Measurements from ENCODE around the gene RELN. TPM values are rescaled to one million over a fixed set of nuclear protein-coding genes. Genes with fewer than 3 reads are reported as not detected.

The RELN gene
- total RNA-seq, 2 donors from 2014 or later: 3.9 to 8.5 TPM

DNA sequence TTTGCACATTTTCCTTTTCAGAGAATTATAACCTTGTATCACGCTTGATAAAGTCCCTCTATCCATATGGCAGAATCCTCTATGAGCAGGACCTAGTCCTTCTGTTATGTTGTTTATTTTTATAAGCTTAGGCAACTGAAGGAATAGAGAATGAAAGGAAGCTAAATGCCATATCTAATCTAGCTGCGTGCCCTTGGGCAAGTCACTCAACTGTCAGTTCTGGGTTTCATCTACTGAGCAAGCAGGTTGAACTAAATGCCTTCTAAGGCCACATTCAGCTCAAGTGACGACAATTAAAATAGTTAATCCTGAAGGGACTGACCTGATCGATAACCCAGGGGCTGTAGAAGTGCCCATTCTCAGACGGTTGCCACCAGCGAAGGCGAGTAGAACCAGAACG, 449.6 kb downstream of the RELN start:
- DNase-seq: no peak
- Histone ChIP-seq H3K27me3 (ENCODE audit: control insufficient read depth, insufficient read depth, low read length, poor library complexity, severe bottlenecking) (peaks cover 10% of the 10 kb centered on the region), H3K4me3 (ENCODE audit: low read length) (no peak overlapping the region), H3K36me3 (ENCODE audit: control insufficient read depth, insufficient read depth, low read length) (no peaks in the 10 kb centered on the region), H3K9ac (ENCODE audit: extremely low read depth, low read length, poor library complexity, severe bottlenecking) (no peak overlapping the region), H3K4me1 (ENCODE audit: control insufficient read depth, insufficient read depth, low read length) (no peaks in the 10 kb centered on the region), H3K9me3 (ENCODE audit: control insufficient read depth, low read length) (no peaks in the 10 kb centered on the region), H3K27ac (ENCODE audit: low read depth, low read length) (no peak overlapping the region)
- Mint-ChIP-seq H3K27ac (no peak overlapping the region), H3K9me3 (no peaks in the 10 kb centered on the region), H3K36me3 (ENCODE audit: low read depth) (no peaks in the 10 kb centered on the region), H3K4me1 (no peaks in the 10 kb centered on the region), H3K4me3 (no peak overlapping the region), H3K27me3 (ENCODE audit: insufficient read depth) (peaks cover 4% of the 10 kb centered on the region)
- 92 to 99% methylated on average over 7 to 8 of the region's 8 CpGs for WGBS, 2 experiments (ENCODE audit: insufficient coverage in 1 of 2, insufficient read length in 1 of 2)
- TF ChIP-seq, protein P1, sequence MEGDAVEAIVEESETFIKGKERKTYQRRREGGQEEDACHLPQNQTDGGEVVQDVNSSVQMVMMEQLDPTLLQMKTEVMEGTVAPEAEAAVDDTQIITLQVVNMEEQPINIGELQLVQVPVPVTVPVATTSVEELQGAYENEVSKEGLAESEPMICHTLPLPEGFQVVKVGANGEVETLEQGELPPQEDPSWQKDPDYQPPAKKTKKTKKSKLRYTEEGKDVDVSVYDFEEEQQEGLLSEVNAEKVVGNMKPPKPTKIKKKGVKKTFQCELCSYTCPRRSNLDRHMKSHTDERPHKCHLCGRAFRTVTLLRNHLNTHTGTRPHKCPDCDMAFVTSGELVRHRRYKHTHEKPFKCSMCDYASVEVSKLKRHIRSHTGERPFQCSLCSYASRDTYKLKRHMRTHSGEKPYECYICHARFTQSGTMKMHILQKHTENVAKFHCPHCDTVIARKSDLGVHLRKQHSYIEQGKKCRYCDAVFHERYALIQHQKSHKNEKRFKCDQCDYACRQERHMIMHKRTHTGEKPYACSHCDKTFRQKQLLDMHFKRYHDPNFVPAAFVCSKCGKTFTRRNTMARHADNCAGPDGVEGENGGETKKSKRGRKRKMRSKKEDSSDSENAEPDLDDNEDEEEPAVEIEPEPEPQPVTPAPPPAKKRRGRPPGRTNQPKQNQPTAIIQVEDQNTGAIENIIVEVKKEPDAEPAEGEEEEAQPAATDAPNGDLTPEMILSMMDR (conservative IDR thresholded peaks at IDR 0.05): no peak

DNA sequence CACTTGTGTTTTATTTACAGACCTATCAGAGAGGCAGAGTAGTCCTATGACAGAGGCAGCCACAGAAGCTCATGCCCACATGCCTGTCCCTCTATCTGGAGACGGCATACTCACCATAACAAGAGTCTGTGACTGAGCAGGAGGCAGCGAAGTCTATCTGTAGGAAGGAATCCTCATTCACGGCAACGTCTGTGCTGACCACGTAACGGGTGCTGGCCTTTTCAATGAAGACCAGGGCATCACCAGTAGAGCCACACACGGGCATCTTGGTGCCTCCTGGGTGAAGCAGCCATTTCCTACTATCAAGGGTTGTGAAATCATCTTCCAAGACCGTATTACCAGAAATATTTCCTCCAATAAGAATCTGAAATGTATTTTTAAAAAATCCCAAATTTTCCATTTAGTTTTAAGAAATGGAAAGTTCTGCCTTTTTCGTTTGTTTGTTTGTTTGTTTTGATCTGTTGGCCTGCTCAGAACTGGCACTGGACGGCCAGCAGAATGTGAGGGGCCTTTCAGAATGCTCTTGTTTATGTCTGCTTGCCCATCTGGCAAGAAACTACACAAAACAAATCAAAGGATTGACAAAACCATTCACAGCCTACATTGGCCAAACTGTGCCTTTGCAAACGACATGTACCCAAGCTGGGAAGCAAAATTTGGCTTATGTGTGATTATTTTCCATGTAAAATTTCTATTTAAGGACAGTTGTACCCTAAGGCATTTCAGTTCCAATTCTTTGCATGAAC, 450.3 kb downstream of the RELN start:
- Mint-ChIP-seq H3K4me1 (no peaks in the 10 kb centered on the region), H3K27ac (no peak overlapping the region), H3K9me3 (no peaks in the 10 kb centered on the region)

DNA sequence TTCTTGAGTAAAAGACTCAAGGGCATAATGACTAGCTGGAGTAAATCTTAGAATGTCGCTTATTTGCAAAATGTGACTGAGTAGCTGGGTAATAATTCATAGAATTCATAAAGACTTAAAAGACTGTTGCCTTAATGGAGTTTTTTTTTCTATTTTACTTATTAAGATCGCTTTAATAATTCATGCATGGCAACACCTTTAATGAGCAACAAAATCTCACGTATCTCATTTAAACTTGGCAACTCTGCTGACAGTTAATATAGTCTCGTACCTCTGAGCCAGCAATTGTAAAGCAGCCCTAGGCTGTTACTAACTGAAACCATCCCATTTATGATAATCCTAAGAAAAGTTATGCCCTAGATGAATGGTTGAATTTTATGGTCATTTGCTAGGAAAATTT, 455.7 kb downstream of the RELN start:
- Histone ChIP-seq H3K4me1 (ENCODE audit: control insufficient read depth, insufficient read depth, low read length) (no peaks in the 10 kb centered on the region), H3K36me3 (ENCODE audit: control insufficient read depth, insufficient read depth, low read length) (no peaks in the 10 kb centered on the region), H3K9ac (ENCODE audit: extremely low read depth, low read length, poor library complexity, severe bottlenecking) (no peak overlapping the region), H3K9me3 (ENCODE audit: control insufficient read depth, low read length) (no peaks in the 10 kb centered on the region), H3K27me3 (ENCODE audit: control insufficient read depth, insufficient read depth, low read length, poor library complexity, severe bottlenecking) (peaks cover 15% of the 10 kb centered on the region), H3K27ac (ENCODE audit: low read depth, low read length) (no peak overlapping the region), H3K4me3 (ENCODE audit: low read length) (no peak overlapping the region)
- Mint-ChIP-seq H3K4me3 (no peak overlapping the region), H3K9me3 (peaks cover 1% of the 10 kb centered on the region), H3K4me1 (peaks cover 5% of the 10 kb centered on the region), H3K36me3 (ENCODE audit: low read depth) (no peaks in the 10 kb centered on the region), H3K27ac (no peak overlapping the region), H3K27me3 (ENCODE audit: insufficient read depth) (peaks cover 7% of the 10 kb centered on the region)
- TF ChIP-seq, protein P1 (conservative IDR thresholded peaks at IDR 0.05): no peak
- 93 to 100% methylated on average over 1 to 4 of the region's 4 CpGs for WGBS, 2 experiments (ENCODE audit: insufficient coverage in 1 of 2, insufficient read length in 1 of 2)
- DNase-seq: no peak

More for the DNA sequence above, 450.3 kb downstream of the RELN start:
- Histone ChIP-seq H3K36me3 (ENCODE audit: control insufficient read depth, insufficient read depth, low read length) (no peaks in the 10 kb centered on the region), H3K9ac (ENCODE audit: extremely low read depth, low read length, poor library complexity, severe bottlenecking) (no peak overlapping the region), H3K9me3 (ENCODE audit: control insufficient read depth, low read length) (no peaks in the 10 kb centered on the region), H3K27ac (ENCODE audit: low read depth, low read length) (no peak overlapping the region), H3K4me1 (ENCODE audit: control insufficient read depth, insufficient read depth, low read length) (no peaks in the 10 kb centered on the region), H3K27me3 (ENCODE audit: control insufficient read depth, insufficient read depth, low read length, poor library complexity, severe bottlenecking) (peaks cover 10% of the 10 kb centered on the region), H3K4me3 (ENCODE audit: low read length) (no peak overlapping the region)
- no peak overlapping the region for H3K4me3 Mint-ChIP-seq
- TF ChIP-seq, protein P1 (conservative IDR thresholded peaks at IDR 0.05): no peak
- DNase-seq: no peak
- H3K36me3 Mint-ChIP-seq (ENCODE audit: low read depth): no peaks in the 10 kb centered on the region
- WGBS, 2 experiments (ENCODE audit: insufficient coverage in 1 of 2, insufficient read length in 1 of 2): 86 to 87% methylated on average over 9 to 11 of the region's 11 CpGs
- peaks cover 4% of the 10 kb centered on the region for H3K27me3 Mint-ChIP-seq (ENCODE audit: insufficient read depth)

Data from endodermal cell (in vitro differentiated cells).